Activated gamma-delta T cell treated with anti-CD3 and anti-CD28 coated beads, Interleukin-2, amount 50 U/mL, for 16 hours (primary cell): ENCODE measurements around the gene CDNF.
A peak's percentile ranks its signal among the peaks of the same experiment; 100 is the strongest.
"Not testable (repeated sequence)": the region's sequence is repeated elsewhere in the genome, so short reads cannot be mapped to it uniquely, and the experiment has no call there.

Experiments used
- DNase-seq: peaks from one replicate; pipeline ENCODE4 v3.0.0-alpha.2; 2020; ENCODE audit warnings: low read depth

The CDNF gene

DNA sequence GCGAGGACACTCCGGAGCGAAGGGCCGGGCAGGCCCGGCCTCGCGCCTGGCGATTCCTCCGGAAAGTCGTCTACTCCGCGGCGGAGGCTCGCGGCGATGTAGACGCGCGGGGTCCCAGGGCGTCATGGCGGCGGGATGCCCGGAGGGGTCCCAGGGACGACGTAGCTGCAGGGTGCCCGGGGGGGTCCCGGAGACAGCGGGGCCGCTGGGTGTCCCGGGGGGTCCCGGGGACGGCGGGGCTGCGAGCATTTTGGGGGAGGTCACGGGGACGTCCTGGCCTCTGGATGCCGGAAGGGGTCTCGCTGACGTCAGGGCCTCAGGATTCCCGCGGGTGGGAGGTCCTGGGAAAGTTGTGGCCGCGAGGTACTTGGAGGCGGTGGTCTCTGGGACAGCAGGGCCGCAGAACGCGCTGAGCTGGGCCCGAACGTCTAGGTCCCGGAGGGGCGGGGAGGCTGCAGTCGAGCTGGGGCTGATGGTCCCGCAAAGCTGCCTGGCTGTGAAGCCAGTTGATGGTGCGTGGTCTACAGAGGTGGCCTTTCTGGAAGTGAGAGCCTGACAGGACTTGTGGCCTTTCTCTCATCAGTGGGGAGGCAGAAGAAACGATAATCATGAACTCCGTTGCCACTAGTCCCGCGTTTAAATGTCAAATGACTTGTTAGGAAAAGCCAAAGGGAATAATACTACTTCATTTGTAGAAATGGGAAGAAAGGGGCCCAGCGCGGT is 906 bp upstream of the CDNF start:
- peak; percentile 4 for DNase-seq

DNA sequence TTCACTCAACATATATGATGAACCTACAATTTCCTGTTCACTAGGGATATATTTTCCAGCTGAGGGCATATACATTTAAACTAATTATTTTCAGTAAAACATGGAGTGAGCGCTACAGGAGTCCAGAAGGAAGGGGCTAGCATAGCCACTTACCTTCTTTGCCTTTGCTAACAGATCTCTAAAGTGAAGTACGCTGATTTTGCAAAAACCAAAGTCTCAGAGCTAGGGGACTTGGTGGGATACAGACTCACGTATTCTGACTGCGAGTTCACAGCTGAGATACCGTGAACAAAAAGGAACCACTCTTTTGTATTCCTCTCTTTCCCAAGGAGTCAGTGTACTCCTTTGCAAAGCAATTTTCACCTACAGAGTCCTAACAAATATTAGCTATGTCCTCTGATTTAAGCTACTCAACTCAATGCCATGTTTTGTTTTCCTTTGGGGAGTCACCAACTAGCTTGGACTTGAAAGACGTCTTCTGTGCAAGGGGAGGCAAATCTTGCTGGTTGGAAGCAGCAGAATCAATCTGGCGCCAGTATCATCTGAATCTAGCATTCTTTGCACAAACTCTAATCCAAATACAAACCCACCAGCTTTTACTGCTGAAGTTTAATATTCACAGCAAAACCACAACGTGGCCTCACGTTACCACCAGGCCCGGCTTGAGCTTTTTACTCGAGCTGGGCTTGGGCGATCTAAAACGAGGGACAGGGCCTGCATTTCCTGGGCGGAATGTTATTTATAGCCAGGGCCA is 657 bp downstream of the CDNF start:
- DNase-seq: no peak

DNA sequence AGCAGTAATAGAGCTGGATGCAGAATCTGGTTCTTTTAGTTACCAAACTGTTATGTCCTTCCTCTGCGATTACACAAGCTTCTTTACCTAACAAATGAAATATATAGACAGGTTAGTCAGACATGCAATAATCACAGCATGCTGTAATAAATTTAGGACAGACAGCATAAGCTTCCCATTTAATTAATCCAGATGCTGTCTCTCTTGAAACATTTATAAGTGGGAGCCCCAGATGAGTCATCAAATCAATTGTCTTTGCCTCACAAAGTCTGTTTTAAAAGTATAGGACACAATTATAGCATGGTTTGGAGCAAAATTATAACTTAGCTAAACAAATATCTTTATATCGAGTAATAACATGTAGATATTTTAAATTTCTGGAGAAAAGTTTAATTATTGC is 1.6 kb downstream of the CDNF start:
- no peak for DNase-seq

DNA sequence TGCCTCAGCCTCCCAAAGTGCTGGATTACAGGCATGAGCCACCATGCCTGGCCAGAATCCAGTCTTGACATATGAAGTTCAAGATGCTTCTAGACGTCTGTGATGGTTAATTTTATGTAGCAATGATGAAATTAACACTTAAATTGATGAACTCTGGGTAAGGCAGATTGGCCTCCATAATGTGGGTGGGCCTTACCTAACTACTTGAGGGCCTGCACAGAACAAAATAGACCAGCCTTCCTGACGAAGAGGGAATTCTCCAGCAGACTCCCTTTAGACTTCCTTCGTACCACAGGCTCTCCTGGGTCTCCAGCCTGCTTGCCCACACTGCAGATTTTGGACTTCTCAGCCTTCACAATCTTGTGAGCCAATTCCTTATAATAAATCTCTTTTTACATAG is 4.7 kb downstream of the CDNF start:
- DNase-seq: no peak

DNA sequence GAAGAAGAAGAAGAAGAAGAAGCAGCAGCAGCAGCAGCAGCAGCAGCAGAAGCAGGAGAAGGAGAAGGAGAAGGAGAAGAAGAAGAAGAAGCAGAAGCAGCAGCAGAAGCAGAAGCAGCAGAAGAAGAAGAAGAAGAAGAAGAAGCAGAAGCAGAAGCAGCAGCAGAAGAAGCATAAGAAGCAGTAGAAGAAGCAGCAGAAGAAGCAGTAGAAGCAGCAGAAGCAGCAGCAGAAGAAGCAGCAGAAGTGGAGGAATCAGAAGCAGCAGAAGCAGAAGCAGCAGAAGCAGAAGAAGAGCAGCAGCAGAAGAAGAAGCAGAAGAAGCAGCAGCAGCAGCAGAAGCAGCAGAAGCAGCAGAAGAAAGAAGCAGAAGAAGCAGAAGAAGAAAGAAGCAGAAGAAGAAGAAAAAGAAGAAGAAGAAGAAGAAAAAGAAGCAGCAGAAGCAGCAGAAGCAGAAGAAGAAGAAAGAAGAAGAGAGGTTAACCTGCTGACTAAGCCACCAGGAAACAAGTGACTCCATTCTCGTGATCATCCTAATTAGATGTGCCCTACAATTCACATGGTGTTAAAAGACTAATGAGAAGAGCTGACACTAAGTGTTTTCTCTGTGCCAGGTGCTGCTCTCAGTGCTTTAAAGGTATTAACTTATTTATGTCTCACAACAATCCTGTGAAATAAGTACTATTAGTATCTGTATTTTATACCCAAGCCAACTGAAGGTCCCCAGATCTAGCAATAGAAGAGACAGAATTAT is 11.6 kb downstream of the CDNF start:
- no peak for DNase-seq

DNA sequence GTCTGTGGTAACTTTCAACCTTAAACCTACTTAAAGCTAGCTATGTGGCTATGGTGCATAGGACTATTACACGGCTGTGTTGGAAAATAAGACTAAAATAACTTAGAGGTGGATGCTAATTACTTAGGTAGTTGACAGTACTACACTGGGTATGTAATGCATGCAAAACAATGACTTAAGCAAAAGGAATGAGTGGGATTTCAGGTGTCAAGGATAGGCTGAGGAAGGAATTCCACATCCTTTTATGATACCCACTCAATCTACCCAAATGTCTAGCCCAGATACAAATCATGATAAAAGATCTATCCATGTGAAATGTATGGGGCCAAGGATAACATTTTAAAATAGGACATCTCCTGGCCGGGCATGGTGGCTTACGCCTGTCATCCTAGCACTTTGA is 13.9 kb downstream of the CDNF start:
- DNase-seq: no peak

DNA sequence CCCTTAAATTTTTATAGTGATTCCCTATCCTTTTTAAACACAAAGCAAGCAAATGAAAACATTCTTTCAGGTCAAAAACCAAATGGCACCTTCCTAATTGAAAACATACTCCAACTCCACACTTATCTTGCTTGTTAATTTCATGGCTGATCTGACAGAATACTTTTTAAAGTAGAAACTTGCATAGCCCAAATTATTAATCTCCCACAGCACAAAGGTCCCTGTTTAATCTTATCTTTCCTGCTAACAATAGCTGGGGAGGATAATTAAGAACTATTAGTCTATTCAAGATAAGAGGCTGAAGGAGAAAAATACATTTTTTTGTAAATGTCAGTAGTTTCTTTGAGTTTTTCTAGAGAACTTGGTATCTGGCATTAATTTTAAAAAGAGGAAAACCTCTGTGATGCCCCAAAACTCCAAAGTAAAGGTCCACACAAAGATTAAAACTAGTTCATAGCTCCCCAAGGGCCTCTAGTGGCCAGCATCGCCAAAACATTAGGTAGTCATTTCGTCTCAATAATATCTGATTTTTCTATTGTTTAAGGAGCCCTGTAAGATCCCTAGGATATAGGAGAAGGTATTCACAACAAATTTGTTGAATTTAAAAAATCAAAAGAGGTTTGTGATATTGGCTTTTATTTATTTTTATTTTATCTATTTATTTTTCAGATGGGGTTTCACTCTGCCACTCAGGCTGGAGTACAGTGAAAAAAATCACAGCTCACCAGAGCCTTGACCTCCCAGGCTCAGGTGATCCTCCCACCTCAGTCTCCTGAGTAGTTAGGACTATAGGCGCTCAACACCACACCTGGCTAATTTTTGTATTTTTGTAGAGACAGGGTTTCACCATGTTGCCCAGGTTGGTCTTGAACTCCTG is 14.7 kb downstream of the CDNF start:
- peak; percentile 15 for DNase-seq

DNA sequence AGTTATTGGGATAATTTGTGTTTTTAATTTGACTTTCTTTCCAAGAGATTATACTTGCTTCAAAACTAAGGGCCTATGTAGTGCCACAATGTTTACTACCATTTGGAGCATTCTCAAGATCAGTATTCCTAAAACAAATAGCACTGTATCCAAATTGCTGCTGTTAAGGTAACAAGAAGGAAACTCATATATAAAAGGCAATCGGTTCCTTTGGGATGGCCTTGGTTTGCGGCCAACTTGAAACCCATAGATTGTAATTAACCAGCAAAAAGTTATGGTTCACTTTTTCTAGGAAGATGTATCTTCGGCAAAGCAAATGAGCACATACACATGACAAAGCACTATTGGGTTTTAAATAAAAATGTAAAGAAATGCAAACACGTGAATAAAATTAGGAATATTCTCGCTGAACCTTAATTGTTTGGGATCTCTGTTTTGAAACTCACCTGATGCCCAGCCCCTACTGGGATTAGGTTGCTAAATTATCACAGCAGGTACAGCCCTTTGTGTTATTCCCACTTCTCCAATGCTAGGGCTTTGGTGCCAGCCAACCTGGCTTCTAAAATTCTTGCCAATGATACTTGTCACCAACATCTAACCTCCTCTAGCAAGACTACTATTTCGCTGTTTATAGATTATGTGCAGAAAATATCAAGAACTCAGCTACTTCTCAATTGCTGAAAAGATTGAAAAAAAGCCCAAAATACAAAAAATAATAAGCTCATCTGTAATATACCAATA is 16.0 kb downstream of the CDNF start:
- DNase-seq: no peak

DNA sequence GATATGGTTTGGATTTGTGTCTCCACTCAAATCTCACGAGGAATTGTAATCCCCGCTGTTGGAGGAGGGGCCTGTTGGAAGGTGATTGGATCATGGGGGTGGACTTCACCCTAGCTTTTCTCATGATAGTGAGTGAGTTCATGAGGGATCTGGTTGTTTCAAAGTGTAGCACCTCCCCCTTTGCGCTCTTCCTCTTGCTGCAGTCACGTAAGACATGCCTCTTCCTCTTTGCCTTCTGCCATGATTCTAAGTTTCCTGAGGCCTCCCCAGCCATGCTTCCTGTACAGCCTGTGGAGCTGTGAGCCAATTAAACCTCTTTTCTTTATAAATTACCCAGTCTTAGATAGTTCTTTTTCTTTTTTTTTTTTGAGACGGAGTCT is 17.1 kb downstream of the CDNF start:
- no peak for DNase-seq

DNA sequence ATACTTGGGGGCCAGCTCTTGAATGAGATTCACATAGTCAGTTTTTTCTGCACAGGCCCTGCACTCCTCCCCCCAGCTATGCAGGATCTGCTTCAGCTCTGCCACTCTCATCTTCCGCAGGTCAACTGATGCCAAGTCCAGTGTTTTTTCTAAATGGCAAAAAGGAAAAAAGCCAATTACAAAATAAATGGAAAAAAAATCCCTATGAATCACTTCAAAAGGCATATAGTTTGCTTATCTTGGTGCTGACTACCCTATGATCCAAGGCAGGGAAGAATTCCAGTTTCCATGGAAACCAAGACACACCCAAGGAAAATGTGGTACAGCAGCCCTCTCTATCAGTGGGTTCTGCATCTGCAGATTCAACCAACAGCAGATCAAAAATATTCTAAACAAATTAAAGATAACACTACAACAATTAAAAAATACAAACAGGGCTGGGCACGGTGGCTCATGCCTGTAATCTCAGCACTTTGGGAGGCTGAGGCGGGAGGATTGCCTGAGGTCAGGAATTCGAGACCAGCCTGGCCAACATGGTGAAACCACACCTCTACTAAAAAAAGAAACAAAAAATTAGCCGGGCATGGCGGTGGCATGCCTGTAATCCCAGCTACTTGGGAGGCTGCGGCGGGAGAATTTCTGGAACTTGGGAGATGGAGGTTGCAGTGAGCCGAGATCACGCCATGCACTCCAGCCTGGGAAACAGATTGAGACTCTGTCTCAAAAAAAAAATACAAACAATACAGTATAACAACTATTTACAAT is 17.6 kb downstream of the CDNF start:
- no peak for DNase-seq

DNA sequence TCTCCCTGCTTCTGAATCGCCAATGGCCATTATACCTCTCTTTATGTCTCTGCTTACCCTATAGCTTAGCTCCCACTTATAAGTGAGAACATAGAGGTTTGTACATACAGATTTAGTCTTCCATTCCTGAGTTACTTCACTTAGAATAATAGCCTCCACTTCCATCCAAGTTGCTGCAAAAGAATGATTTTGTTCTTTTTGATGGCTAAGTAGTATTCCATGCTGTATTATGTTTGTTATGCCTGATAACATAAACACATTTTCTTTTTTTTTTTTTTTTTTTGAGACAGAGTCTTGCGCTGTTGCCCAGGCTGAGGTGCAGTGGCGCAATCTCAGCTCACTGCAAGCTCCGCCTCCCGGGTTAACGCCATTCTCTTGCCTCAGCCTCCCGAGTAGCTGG is 21.1 kb downstream of the CDNF start:
- not testable (repeated sequence) for DNase-seq

DNA sequence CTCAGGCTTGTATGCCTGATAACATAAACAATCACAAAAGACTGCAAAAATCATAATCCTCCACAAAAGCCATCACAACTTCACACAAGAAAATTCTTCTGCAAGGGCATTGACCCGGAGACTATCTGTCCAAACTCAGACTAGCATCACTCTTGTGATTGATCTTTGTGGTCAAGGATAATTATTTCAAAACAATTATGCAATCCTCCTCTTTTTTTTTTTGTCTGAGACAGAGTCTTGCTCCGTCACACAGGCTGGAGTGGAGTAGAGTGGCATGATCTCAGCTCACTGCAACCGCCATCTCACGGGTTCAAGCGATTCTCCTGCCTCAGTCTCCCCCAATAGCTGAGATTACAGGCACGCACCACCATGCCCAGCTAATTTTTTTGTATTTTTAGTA is 22.2 kb downstream of the CDNF start:
- no peak for DNase-seq

DNA sequence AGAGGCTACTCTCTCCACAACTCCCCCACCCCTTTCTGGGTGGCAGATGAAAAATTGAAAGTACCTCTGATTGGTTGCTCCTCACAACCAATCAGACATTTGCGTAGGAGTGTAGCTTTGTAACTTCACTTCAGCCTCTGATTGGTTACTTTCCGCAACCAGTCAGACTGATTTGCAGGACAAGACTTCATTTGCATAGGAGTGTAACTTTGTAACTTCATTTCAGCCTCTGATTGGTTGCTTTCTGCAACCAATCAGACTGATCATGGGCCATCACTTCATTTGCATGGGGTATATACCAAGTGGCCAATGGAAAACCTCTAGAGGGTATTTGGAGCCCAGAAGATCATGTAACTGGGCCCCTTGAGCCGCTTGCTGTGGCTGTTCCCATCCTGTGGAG is 25.6 kb downstream of the CDNF start:
- DNase-seq: no peak

DNA sequence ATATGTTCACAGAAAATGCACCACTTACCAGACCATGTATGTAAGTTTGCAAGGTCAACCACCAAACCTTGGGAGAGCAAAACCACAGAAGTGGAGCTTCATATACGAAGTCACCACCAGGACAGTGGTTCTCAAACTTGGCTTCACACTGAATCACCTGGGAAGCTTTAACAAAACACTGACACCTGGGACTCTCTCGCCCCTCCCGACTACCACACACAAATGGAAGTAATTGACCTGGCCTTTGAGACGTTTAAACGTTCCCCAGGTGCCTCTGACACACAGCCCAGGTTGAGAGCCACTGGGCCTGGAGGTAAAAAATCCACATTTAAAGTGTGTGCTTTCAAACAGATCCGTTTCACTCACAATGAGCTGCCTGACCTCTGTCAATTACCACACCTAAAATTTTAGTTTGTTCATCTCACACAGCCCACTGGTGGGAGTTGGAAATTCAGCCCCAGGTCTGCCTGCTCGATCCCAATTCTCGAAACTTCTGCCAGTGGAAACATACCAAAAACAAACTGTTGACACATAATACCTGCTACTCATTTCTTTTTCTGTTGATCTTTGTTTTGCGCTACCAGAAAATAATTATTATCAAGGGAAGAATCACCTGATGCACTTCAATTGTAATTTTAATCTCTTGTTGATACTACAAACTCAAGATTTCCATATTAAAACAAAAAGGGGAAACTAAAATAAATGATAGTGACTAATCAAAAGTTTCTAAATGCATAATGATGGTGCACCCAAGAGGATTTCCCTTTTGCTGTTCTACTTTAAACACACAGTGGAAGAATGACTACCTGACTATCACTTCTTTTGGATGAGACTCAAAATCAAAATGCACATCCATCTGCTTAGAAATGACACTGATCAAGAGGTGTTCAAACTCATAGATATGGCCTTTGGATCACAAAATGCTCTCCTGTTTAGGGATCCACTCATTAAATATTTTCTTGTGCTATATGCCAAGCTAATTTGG is 26.6 kb downstream of the CDNF start:
- no peak for DNase-seq

DNA sequence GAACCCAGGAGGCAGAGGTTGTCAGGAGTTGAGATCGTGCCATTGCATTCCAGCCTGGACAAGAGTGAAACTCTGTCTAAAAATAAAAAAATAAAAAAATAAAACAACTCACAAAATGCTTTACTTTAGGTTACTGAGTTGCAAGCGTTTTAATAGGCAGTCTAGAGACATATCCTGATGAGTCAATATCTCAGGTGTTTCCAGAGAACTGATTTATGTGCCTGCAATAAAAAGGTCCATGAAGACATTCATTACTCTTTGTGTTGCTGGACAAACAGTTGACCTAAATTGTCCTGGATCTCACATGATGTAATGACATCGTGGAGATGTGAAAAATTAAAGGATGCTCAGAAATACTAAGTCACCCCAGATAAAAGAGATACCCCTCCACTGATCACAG is 31.5 kb downstream of the CDNF start:
- no peak for DNase-seq

DNA sequence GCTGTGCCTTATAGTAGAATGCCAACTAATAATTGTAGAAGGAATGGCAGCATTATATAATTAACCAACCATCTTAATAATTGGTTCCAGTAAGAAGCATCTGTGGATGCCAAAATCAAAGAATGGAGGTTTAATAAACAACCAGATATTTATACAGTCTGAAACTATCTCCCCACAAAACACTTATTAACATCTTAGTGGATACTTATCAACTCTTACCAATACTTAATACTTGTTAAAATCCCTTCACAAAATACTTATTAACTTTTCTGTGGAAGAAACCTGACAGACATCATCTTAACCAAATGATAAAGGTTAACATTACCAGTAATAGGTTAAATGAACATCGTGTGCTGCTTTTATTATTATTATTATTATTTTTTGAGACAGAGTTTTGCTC is 34.0 kb downstream of the CDNF start:
- DNase-seq: no peak

DNA sequence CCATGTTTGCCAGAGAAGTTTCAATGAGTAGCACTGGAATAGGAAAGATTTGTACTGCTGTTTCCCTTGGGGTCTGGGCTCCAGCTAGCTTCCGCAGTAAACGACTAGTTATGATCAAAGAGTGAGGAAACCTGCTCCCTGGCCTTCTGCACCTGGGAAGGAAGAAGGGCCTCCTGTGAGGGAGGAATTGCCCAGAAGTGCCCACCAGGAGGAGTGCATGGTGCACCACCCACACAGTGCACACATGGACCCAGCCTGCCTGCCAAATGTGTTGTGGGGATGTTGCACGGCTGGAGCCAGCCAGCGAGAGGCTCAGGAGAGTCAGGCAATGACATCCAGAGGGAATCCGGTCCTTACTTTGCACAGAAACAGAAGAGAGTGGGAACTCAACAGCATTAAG is 36.1 kb downstream of the CDNF start:
- DNase-seq: no peak

DNA sequence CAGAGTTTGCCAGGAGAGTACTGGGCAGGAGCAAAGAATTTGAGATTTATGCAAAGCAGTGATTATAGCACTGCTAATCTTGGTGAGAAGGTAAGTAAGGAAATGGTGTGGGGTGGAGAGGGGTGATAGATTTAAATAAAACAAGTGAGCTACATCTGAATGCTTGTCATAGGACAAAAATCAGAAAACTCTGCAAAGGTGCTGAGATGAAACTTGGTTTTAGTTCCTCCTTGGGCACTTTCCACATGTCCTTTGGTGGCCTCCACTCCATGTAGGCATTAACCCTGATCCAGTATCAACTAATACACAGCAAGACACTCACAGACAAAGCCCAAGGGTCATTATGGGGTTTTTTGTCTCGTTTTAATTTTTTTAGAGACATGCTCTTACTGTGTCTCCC is 37.4 kb downstream of the CDNF start:
- no peak for DNase-seq

DNA sequence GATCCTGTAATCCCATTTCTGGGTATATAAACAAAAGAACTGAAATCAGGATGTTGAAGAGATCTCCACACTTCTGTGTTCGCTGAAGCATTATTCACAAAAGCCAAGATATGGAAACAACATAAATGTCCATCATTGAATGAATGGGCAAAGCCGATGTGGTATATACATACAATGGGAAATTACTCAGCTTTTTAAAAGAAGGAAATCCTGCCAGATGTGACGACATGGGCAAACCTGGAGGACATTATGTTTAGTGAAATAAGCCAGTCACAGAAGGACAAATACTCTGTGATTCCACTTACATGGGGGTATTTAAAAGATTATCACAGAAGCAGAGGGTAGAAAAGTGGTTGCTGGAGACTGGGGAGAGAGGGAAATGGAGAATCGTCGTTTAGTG is 39.2 kb downstream of the CDNF start:
- no peak for DNase-seq
